NT2/D1 (cell line): Measurements from ENCODE around the gene PTPRN2.

Experiments
- YY1 ChIP-seq: IDR thresholded peaks from 2 replicates; pipeline ENCODE4 v1.6.1; 2011; ENCODE audit not compliant: insufficient read length, insufficient read depth
- ZNF274 ChIP-seq: IDR thresholded peaks from 2 replicates; pipeline ENCODE4 v1.6.1; 2011; ENCODE audit warnings: mild to moderate bottlenecking, low read depth, low read length

DNA sequence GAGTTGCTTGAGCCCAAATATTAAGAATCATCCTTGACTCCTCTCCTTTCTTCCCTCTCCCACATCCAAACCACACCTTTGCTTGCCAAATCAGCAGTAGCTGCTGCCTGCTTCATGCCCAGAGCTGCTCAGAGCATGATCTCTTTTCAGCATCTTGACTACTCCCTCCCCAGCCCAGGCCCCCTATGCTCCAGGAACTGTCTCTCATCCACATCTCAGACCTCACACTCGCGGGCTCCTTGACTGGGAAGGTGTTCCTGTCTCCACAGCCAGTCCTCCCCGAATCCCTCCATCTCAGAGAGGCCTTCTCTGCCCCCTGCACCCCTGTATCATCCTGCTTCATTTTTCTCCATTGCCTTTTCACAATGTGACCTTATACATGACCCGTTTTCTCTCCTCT, 1093.8 kb downstream of the PTPRN2 start:
- no peak for TF ChIP-seq ZNF274
- no peak for TF ChIP-seq YY1
